H1 (cell line): ENCODE data around the gene LBX2. TPM values are rescaled to one million over a fixed set of nuclear protein-coding genes. Genes with fewer than 3 reads are reported as not detected.
"Not testable (repeated sequence)": the region's sequence is repeated elsewhere in the genome, so short reads cannot be mapped to it uniquely, and the experiment has no call there.

Source experiments
- CTCF ChIA-PET: fragments of 300-600 bp; sonication (Branson Sonifier 250); formaldehyde crosslinking; loops from one replicate; lab custom pipeline; 2021; ENCODE audit not compliant: partially characterized antibody; lab: Charles Lee
- POLR2A ChIA-PET: fragments of 300-600 bp; sonication (Branson Sonifier 250); formaldehyde crosslinking; loops from one replicate; lab custom pipeline; 2021; ENCODE audit warnings: inconsistent platforms; ENCODE audit not compliant: partially characterized antibody; lab: Charles Lee
- DNase-seq, 2 experiments: peaks; one replicate each; pipeline versions ENCODE4 v3.0.0 to v3.0.0-alpha.2; 2010 to 2022; ENCODE audit warnings: low spot score in 2 of 2, low read depth in 1 of 2, mixed read lengths in 1 of 2
- FAIRE-seq: peaks from 2 replicates; lab custom pipeline; 2011; peaks lifted over from hg19 to GRCh38; lab: Jason Lieb, UNC
- H2AFZ ChIP-seq: 2 replicates; pipeline ENCODE4 v1.8.1; 2012; ENCODE audit warnings: low read length, inconsistent platforms
- H2AK5ac ChIP-seq: 2 replicates; pipeline ENCODE4 v1.6.1; 2013; ENCODE audit warnings: low read depth, low read length
- H2BK120ac ChIP-seq: replicated peaks from 2 replicates; pipeline ENCODE3; 2013; ENCODE audit warnings: low read depth, low read length, inconsistent platforms
- H2BK12ac ChIP-seq: 2 replicates; pipeline ENCODE4 v1.6.1; 2013; ENCODE audit warnings: low read depth, low read length
- H2BK15ac ChIP-seq: 2 replicates; pipeline ENCODE4 v1.6.1; 2013; ENCODE audit warnings: low read length
- H2BK20ac ChIP-seq: 2 replicates; pipeline ENCODE4 v1.6.1; 2013; ENCODE audit warnings: low read length
- H2BK5ac ChIP-seq: 2 replicates; pipeline ENCODE4 v1.6.1; 2013; ENCODE audit warnings: low read depth, low read length
- H3K14ac ChIP-seq: 2 replicates; pipeline ENCODE4 v1.6.1; 2013; ENCODE audit warnings: inconsistent platforms; ENCODE audit not compliant: insufficient read length
- H3K18ac ChIP-seq: 2 replicates; pipeline ENCODE4 v1.6.1; 2013; ENCODE audit warnings: low read length; ENCODE audit errors: extremely low read depth
- H3K23ac ChIP-seq: 2 replicates; pipeline ENCODE4 v1.6.1; 2013; ENCODE audit warnings: inconsistent platforms; ENCODE audit not compliant: insufficient read length
- H3K23me2 ChIP-seq: 2 replicates; pipeline ENCODE4 v1.6.1; 2013; ENCODE audit warnings: low read depth, low read length
- H3K27ac ChIP-seq: 2 replicates; pipeline ENCODE4 v1.6.1; 2011; ENCODE audit warnings: low read depth, low read length, inconsistent platforms
- H3K27me3 ChIP-seq, 4 experiments: replicated peaks in 1 of 4; 1 replicate in 1 of 4; 2 replicates in 3 of 4; pipeline versions ENCODE4 v1.6.1 to v1.8.1; 2011 to 2013; ENCODE audit warnings: low read length in 3 of 4, mild to moderate bottlenecking in 3 of 4, inconsistent platforms in 2 of 4, mixed read lengths in 2 of 4, moderate library complexity in 1 of 4; ENCODE audit not compliant: control insufficient read depth in 3 of 4, insufficient read depth in 3 of 4; ENCODE audit errors: extremely low read depth in 1 of 4
- H3K36me3 ChIP-seq, 4 experiments: 2 replicates each; pipeline versions ENCODE4 v1.6.1 to v1.8.1; 2011 to 2013; ENCODE audit warnings: mild to moderate bottlenecking in 4 of 4, low read length in 3 of 4, moderate library complexity in 2 of 4, control low read depth in 1 of 4, inconsistent platforms in 1 of 4; ENCODE audit not compliant: insufficient read depth in 4 of 4, control insufficient read depth in 2 of 4
- H3K4ac ChIP-seq: replicated peaks from 2 replicates; pipeline ENCODE3; 2013; ENCODE audit warnings: low read length, low read depth, mixed read lengths, inconsistent platforms; ENCODE audit not compliant: insufficient read length
- H3K4me1 ChIP-seq, 4 experiments: replicated peaks in 1 of 4; 1 replicate in 1 of 4; 2 replicates in 3 of 4; pipeline versions ENCODE4 v1.6.1 to v1.8.1; 2011 to 2013; ENCODE audit warnings: low read length in 3 of 4, inconsistent platforms in 2 of 4, mixed read lengths in 1 of 4; ENCODE audit not compliant: insufficient read depth in 4 of 4, control insufficient read depth in 3 of 4
- H3K4me2 ChIP-seq, 2 experiments: 2 replicates each; pipeline versions ENCODE4 v1.6.1 to v1.8.1; 2011 to 2013; ENCODE audit warnings: low read depth in 2 of 2, low read length in 2 of 2, control low read depth in 1 of 2, inconsistent platforms in 1 of 2, mild to moderate bottlenecking in 1 of 2; ENCODE audit not compliant: insufficient read depth in 1 of 2
- H3K4me3 ChIP-seq, 4 experiments: fragments of 200-600, 300-600 bp in 1 of 4; sonication (generic), shearing (Covaris generic), sonication (Bioruptor Twin) in 1 of 4; 2 replicates each; pipeline versions ENCODE4 v1.5.1 to v1.8.1; 2011 to 2016; ENCODE audit warnings: low read length in 4 of 4, low read depth in 3 of 4, control low read depth in 2 of 4, inconsistent platforms in 2 of 4, mild to moderate bottlenecking in 2 of 4, mixed read lengths in 1 of 4, moderate library complexity in 1 of 4; ENCODE audit not compliant: insufficient read depth in 2 of 4; ENCODE audit errors: extremely low read depth in 1 of 4
- H3K56ac ChIP-seq: replicated peaks from 2 replicates; pipeline ENCODE3; 2013; ENCODE audit warnings: low read depth, mild to moderate bottlenecking, mixed read lengths, low read length, inconsistent platforms; ENCODE audit not compliant: insufficient read length
- H3K79me1 ChIP-seq: 2 replicates; pipeline ENCODE4 v1.6.1; 2013; ENCODE audit warnings: low read depth, low read length, control low read depth
- H3K79me2 ChIP-seq, 2 experiments: 2 replicates each; pipeline versions ENCODE4 v1.6.1 to v1.8.1; 2012 to 2013; ENCODE audit warnings: low read length in 2 of 2, mild to moderate bottlenecking in 2 of 2, inconsistent platforms in 1 of 2; ENCODE audit not compliant: insufficient read depth in 2 of 2, control insufficient read depth in 1 of 2
- H3K9ac ChIP-seq, 4 experiments: replicated peaks in 1 of 4; 1 replicate in 1 of 4; 2 replicates in 3 of 4; pipeline versions ENCODE4 v1.6.1 to v1.8.1; 2011 to 2013; ENCODE audit warnings: low read depth in 3 of 4, low read length in 3 of 4, control low read depth in 2 of 4, mild to moderate bottlenecking in 2 of 4, moderate library complexity in 2 of 4, inconsistent platforms in 1 of 4; ENCODE audit errors: extremely low read depth in 1 of 4
- H3K9me3 ChIP-seq, 2 experiments: 2 replicates each; pipeline versions ENCODE4 v1.6.1 to v1.8.1; 2012 to 2013; ENCODE audit warnings: mild to moderate bottlenecking in 2 of 2, moderate library complexity in 2 of 2, control low read depth in 1 of 2, inconsistent platforms in 1 of 2, low read depth in 1 of 2, low read length in 1 of 2, mixed read lengths in 1 of 2; ENCODE audit not compliant: insufficient read depth in 2 of 2
- H4K20me1 ChIP-seq, 2 experiments: replicated peaks in 1 of 2; 2 replicates each; pipeline versions ENCODE3 to v1.8.1; 2011 to 2013; ENCODE audit warnings: inconsistent platforms in 2 of 2, low read length in 2 of 2, mild to moderate bottlenecking in 1 of 2; ENCODE audit not compliant: insufficient read depth in 2 of 2, control insufficient read depth in 1 of 2
- H4K5ac ChIP-seq: 2 replicates; pipeline ENCODE4 v1.6.1; 2013; ENCODE audit warnings: low read length, low read depth, mixed read lengths, inconsistent platforms; ENCODE audit not compliant: insufficient read length
- H4K8ac ChIP-seq: 2 replicates; pipeline ENCODE4 v1.8.0; 2013; ENCODE audit warnings: mild to moderate bottlenecking, moderate library complexity, low read length, inconsistent platforms; ENCODE audit not compliant: insufficient read depth; ENCODE audit errors: extremely low read depth
- H4K91ac ChIP-seq: replicated peaks from 2 replicates; pipeline ENCODE3; 2013; ENCODE audit warnings: low read length, mixed read lengths, inconsistent platforms; ENCODE audit not compliant: insufficient read length
- EZH2 ChIP-seq: fragments of 200-600 bp; sonication (generic); IDR thresholded peaks from 2 replicates; pipeline ENCODE4 v1.7.1; 2012; ENCODE audit warnings: low read depth, mild to moderate bottlenecking, moderate library complexity, low read length, inconsistent platforms; ENCODE audit not compliant: severe bottlenecking
- MAFK ChIP-seq: IDR thresholded peaks from 2 replicates; pipeline ENCODE4 v1.6.1; 2012; ENCODE audit warnings: low read depth, mild to moderate bottlenecking, improper control_type of control experiment, low read length
- POU5F1 ChIP-seq: IDR thresholded peaks from 2 replicates; pipeline ENCODE4 v1.6.1; 2011; ENCODE audit warnings: low read depth, mild to moderate bottlenecking, low read length, moderate library complexity
- WGBS, 2 experiments: shearing (Covaris generic) in 1 of 2; methylation state at CpG; one replicate each; pipeline versions ENCODE4 v1.1.6 to v1.1.7; 2013 to 2015; ENCODE audit warnings: low lambda C conversion rate in 2 of 2, mixed read lengths in 2 of 2, inconsistent platforms in 1 of 2, low coverage in 1 of 2, missing lambda C conversion rate in 1 of 2; ENCODE audit not compliant: insufficient replicate concordance in 2 of 2, insufficient coverage in 1 of 2, insufficient read length in 1 of 2; ENCODE audit errors: extremely low coverage in 1 of 2, missing lambda C conversion rate in 1 of 2; 5-methylcytosine and 5-hydroxymethylcytosine counted together
- polyA plus RNA-seq, 7 experiments: library from polyadenylated mRNA; depleted of rRNA in 3 of 7; stranded (reverse) in 5 of 7; unstranded in 2 of 7; fragments of >200 nt in 5 of 7; fragments of 200-250 nt in 2 of 7; gene quantifications; 1 replicate in 5 of 7; 2 replicates in 1 of 7; 4 replicates in 1 of 7; pipeline versions ENCODE4 v1.2.1 to v1.2.3, GENCODE V29; 2011 to 2013; ENCODE audit warnings: missing spikeins in 2 of 7, mixed read lengths in 2 of 7
- total RNA-seq: library from RNA; stranded (reverse); fragmentation: NEBNext Ultra II Directional; extraction: Animal tissue kit (Norgen Biotek cat#: 25700); gene quantifications from 2 replicates; pipeline ENCODE4 v1.2.1, GENCODE V29; 2021

The LBX2 gene
- total and polyA plus RNA-seq, 2 of the 8 experiments (the other 6 are each of a cell fraction or from before 2014, with no cell fraction given), result 0.27 TPM; not detected in 1

DNA sequence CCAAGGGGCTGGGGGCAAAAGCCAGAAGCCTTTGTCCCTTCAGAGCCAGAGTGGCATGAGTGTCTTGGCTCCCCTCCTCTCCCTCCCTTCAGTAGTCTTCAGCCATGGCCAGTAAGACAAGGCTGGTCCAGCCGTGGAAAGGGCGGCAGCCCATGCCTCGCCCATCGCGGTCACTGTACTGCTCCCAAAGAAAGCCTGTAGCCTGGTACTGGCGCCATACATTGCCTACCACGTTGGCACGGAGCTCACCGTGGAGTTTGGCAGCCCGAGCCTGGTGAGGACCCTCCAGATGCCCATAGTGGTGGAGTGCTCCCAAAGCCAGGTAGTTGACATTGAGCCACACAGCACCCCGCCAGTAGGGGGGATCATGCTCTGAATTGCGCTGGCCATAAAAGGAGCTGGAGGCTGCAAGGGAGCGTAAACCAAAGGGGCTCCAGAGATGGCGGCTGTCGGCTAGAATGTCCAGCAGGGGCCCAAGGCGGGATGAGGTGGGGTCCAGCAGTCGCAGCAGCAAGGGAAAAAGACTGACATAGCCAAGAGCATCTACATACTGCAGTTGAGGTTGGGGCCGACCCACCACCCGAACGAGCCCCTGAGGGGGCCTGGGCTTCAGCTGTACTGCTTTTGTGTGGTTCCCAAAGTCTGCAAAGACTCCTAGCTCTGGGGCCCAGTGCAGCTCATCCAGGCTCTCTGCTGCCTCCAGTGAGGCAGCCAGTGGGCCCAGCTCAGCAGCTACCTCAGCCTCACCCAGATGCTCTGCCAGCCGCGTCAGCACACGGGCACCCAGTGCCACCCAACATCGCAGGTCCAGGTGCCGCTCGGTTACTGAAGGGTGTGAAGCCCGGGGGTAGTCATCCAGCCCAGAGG lies 38.0 kb downstream of the LBX2 start (continued):
- TF ChIP-seq EZH2, result no peak
- TF ChIP-seq POU5F1, result no peak
- no peak for TF ChIP-seq MAFK

DNA sequence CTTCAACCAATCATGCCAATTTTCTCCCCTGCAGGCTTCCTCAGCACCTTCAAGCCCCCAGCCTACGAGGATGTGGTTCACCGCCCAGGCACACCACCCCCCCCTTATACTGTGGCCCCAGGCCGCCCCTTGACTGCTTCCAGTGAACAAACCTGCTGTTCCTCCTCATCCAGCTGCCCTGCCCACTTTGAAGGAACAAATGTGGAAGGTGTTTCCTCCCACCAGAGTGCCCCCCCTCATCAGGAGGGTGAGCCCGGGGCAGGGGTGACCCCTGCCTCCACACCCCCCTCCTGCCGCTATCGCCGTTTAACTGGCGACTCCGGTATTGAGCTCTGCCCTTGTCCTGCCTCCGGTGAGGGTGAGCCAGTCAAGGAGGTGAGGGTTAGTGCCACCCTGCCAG lies 39.2 kb downstream of the LBX2 start:
- H3K14ac ChIP-seq, H3K4me3 ChIP-seq, H3K79me1 ChIP-seq, DNase-seq, H2AK5ac ChIP-seq, H2AFZ ChIP-seq, H3K27me3 ChIP-seq, H3K9ac ChIP-seq, H3K4me2 ChIP-seq, H4K20me1 ChIP-seq, H3K4ac ChIP-seq, H2BK15ac ChIP-seq, H4K91ac ChIP-seq, H4K8ac ChIP-seq, H3K9me3 ChIP-seq, H2BK120ac ChIP-seq, H3K23ac ChIP-seq, H4K5ac ChIP-seq, H2BK20ac ChIP-seq, FAIRE-seq, H3K27ac ChIP-seq, H2BK5ac ChIP-seq, H3K56ac ChIP-seq, H2BK12ac ChIP-seq, H3K18ac ChIP-seq: not testable (repeated sequence)
- CTCF ChIA-PET, result interaction anchor here (1.0 to 10.5 kb wide), 7 partner anchors 14 to 128 kb away, joined by 3 to 86 read pairs (median 6); partner anchors contain the start of genes CCDC142, MRPL53 and TTC31
- H3K79me2 ChIP-seq, result peaks cover 0 to 15% of the 10 kb centered on the region in 2 experiments; a peak in 1 of 4 replicates
- peaks cover 0 to 10% (median 2%) of the 10 kb centered on the region in 4 experiments; a peak in 5 of 7 replicates for H3K4me1 ChIP-seq
- H3K36me3 ChIP-seq, result peaks cover 0 to 12% (median 2%) of the 10 kb centered on the region in 4 experiments; a peak in 4 of 8 replicates
- H3K23me2 ChIP-seq, result peaks cover 21% of the 10 kb centered on the region
- WGBS, 2 experiments, result 94% methylated on average over 9 of the region's 10 CpGs; no CpG with 5 or more reads in 1 of the 2 experiments
- POLR2A ChIA-PET, result interaction anchor here (1.1 to 10.5 kb wide), 4 partner anchors 13 to 98 kb away, joined by 4 to 89 read pairs (median 76); partner anchors contain the start of genes CCDC142, MRPL53, RTKN and TTC31
